ENCODE measurements around the gene PSMG3.

Gene PSMG3

DNA sequence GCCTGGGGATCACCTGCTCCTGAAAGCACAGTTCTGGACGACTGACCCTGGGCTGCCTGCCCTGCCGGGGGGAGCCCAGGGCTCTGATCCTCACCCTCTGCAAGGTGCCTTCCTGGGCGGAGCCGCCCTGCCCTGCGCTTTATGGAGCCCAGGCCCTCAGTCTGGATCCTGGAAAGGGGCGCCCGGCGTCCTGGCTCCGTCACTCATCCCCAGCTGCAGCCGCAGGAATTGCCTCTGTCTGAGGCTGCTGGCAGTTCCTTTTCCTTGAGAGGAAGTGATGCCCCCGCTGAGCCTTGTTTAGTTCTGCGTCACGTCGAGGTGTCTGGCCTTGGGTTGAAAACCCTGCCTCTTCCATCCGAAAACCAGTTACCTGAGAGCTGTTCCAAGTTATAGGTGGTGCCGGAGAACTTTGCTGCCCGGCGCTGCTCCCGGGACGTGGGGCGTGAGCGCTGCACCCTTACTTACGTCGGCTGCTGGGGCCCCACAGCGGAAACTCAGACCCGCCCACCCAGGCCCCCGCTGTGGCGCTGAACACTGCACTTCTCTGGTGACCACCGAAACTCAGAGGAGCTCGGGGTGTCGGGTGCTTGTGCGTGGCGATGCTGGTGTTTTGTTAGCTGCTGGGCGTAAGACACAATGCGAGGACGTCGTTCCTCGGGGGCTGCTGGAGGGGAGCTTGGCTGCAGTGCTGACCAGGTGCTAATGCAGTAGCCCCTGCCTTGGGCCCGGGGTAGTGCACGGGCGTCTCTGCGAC lies 34.0 kb downstream of the PSMG3 start:
- peaks cover 60% of the 10 kb centered on the region for H3K4me1 ChIP-seq (ENCODE audit: control insufficient read depth, insufficient read depth, low read length)
- peak overlapping the region; percentile 74 for H3K9ac ChIP-seq (ENCODE audit: low read length)
- no peaks in the 10 kb centered on the region for H3K9me3 ChIP-seq (ENCODE audit: control insufficient read depth, insufficient read depth, low read depth, low read length)
- peaks cover 23% of the 10 kb centered on the region; the same call in 1 of the 2 replicates for H3K27me3 ChIP-seq (ENCODE audit: control insufficient read depth, insufficient read depth, low read length)
- 0 out of 2 replicates have a peak overlapping the region, but pooled peaks have one; percentile 41 for H3K4me3 ChIP-seq (ENCODE audit: low read depth, low read length)
- H3K27ac ChIP-seq (ENCODE audit: low read depth, low read length) = 0 out of 2 replicates have a peak overlapping the region, but pooled peaks have one; percentile 87
- H3K36me3 ChIP-seq (ENCODE audit: control insufficient read depth, insufficient read depth, low read length) = peaks cover 16% of the 10 kb centered on the region

DNA sequence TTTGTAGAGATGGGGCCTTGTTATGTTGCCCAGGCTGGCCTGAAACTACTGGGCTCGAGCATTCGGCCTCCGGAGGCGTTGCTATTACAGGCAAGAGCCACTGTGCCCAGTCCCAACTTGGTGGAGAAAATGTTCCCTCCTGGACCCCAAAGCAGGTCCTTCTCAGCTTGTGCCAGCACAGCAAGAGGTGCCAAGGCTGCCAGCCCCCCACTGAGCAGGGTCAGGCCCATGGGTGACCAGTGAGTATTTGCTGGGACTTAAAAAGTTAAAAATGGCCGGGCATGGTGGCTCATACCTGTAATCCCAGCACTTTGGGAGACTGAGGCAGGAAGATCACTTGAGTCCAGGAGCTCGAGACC lies 34.8 kb downstream of the PSMG3 start:
- H3K4me3 ChIP-seq (ENCODE audit: low read depth, low read length) = no peak overlapping the region
- no peak overlapping the region for H3K27ac ChIP-seq (ENCODE audit: low read depth, low read length)
- H3K9me3 ChIP-seq (ENCODE audit: control insufficient read depth, insufficient read depth, low read depth, low read length) = no peaks in the 10 kb centered on the region
- peaks cover 23% of the 10 kb centered on the region; the same call in 1 of the 2 replicates for H3K27me3 ChIP-seq (ENCODE audit: control insufficient read depth, insufficient read depth, low read length)
- peaks cover 10% of the 10 kb centered on the region; the same call in 1 of the 2 replicates for H3K36me3 ChIP-seq (ENCODE audit: control insufficient read depth, insufficient read depth, low read length)
- no peak overlapping the region for H3K9ac ChIP-seq (ENCODE audit: low read length)
- peaks cover 60% of the 10 kb centered on the region for H3K4me1 ChIP-seq (ENCODE audit: control insufficient read depth, insufficient read depth, low read length)

DNA sequence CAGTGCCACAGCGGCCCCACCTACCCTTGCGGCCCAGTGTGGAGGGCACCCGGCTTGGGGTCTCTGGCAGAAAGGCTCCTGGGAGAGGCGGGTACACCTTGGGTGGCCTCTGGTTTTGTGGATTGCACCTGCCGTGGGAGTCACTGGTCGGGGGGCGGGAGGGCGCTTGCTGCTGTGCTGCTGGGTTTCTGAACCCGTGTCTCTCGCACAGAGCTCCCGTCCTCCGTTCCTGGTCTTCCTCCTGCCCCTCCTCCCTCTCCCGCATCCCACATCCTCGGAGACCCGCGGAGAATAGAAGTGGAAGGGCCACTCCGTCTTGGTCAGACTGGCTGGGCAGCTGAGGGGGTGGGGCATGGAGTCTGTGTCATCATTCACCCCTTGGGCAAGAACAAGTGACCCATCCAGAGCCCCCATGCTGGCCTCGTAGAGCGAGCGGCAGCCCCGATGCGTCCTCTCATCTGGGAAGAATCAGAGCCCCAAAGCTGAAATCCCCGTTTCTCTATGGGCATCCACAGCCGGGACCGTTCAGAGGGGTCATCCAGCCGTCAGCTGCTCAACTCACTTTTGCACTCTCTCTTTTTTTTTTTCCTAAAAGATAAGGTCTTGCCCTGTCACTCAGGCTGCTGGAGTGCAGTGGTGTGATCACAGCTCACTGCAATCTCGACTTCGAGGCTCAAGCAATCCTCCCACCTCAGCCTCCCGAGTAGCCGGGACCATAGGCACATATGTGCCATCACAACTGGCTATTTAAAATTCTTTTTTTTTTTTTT lies 35.3 kb downstream of the PSMG3 start:
- H3K27ac ChIP-seq (ENCODE audit: low read depth, low read length) = no peak overlapping the region
- H3K4me1 ChIP-seq (ENCODE audit: control insufficient read depth, insufficient read depth, low read length) = peaks cover 60% of the 10 kb centered on the region
- no peak overlapping the region for H3K9ac ChIP-seq (ENCODE audit: low read length)

DNA sequence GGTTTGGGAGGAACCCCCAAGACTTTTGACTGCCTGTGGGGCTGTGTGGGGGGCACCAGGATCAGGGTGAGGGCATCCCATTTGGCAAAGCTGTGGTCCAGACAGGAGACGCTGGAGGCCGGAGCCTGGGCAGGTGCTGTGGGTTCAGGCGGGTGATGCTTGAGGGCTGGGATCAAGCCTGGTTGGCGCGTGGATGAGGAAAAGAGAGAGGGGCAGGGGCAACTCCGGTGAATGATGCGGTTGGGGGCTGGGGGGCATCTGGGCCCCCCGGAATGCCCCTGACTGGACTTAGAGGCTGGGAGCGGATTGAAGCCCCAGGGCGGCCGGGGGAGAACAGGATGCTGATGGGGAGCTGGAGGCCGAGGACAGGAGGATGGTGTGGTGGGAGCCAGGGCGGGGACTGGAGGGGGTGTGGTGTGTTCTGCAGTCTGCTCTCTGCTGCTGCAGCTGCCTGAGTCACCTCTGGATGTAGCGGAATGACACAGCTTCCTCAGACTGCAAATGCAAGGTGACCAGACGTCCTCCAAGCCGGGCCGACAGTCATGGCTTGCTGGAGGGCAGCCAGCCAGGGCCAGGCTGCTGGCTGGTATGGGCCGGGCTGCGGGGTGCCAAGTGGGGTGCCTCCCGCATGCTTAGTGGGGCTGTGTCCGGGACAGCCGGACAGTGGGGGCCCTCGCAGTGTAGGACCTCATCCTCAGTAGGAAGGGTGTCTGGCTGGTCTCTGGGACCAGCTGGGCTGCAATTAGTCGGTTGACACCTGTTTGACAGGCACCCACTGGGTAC lies 36.1 kb downstream of the PSMG3 start:
- Histone ChIP-seq H3K9ac (ENCODE audit: low read length) (no peak overlapping the region), H3K27me3 (ENCODE audit: control insufficient read depth, insufficient read depth, low read length) (peaks cover 23% of the 10 kb centered on the region; the same call in 1 of the 2 replicates), H3K9me3 (ENCODE audit: control insufficient read depth, insufficient read depth, low read depth, low read length) (no peaks in the 10 kb centered on the region), H3K27ac (ENCODE audit: low read depth, low read length) (no peak overlapping the region), H3K36me3 (ENCODE audit: control insufficient read depth, insufficient read depth, low read length) (no peaks in the 10 kb centered on the region), H3K4me3 (ENCODE audit: low read depth, low read length) (no peak overlapping the region), H3K4me1 (ENCODE audit: control insufficient read depth, insufficient read depth, low read length) (peaks cover 60% of the 10 kb centered on the region)

More for the DNA sequence above, 35.3 kb downstream of the PSMG3 start:
- H3K27me3 ChIP-seq (ENCODE audit: control insufficient read depth, insufficient read depth, low read length) = peaks cover 23% of the 10 kb centered on the region; the same call in 1 of the 2 replicates
- H3K4me3 ChIP-seq (ENCODE audit: low read depth, low read length) = no peak overlapping the region
- peaks cover 4% of the 10 kb centered on the region; the same call in 1 of the 2 replicates for H3K36me3 ChIP-seq (ENCODE audit: control insufficient read depth, insufficient read depth, low read length)
- no peaks in the 10 kb centered on the region for H3K9me3 ChIP-seq (ENCODE audit: control insufficient read depth, insufficient read depth, low read depth, low read length)

DNA sequence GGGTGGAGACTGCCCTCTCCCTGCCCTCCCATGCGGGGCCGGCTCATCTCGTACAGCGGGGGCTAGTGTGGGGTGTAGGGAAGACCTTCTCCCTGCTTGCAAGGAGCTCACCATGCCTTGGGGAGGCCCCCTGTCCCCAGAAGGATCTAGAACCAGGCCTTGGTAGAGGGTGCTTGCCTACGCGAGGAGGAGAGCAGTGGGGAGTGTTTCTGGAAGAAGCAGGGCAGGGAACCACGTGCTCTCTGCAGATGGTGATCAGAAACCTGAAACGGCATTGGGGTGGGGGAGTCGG lies 36.6 kb downstream of the PSMG3 start:
- peak overlapping the region; percentile 54; the same call in 1 of the 2 replicates for H3K4me3 ChIP-seq (ENCODE audit: low read depth, low read length)
- peaks cover 23% of the 10 kb centered on the region; the same call in 1 of the 2 replicates for H3K27me3 ChIP-seq (ENCODE audit: control insufficient read depth, insufficient read depth, low read length)
- H3K9ac ChIP-seq (ENCODE audit: low read length) = peak overlapping the region; percentile 49
- H3K36me3 ChIP-seq (ENCODE audit: control insufficient read depth, insufficient read depth, low read length) = no peaks in the 10 kb centered on the region
- H3K9me3 ChIP-seq (ENCODE audit: control insufficient read depth, insufficient read depth, low read depth, low read length) = no peaks in the 10 kb centered on the region
- peaks cover 60% of the 10 kb centered on the region for H3K4me1 ChIP-seq (ENCODE audit: control insufficient read depth, insufficient read depth, low read length)
- no peak overlapping the region for H3K27ac ChIP-seq (ENCODE audit: low read depth, low read length)

DNA sequence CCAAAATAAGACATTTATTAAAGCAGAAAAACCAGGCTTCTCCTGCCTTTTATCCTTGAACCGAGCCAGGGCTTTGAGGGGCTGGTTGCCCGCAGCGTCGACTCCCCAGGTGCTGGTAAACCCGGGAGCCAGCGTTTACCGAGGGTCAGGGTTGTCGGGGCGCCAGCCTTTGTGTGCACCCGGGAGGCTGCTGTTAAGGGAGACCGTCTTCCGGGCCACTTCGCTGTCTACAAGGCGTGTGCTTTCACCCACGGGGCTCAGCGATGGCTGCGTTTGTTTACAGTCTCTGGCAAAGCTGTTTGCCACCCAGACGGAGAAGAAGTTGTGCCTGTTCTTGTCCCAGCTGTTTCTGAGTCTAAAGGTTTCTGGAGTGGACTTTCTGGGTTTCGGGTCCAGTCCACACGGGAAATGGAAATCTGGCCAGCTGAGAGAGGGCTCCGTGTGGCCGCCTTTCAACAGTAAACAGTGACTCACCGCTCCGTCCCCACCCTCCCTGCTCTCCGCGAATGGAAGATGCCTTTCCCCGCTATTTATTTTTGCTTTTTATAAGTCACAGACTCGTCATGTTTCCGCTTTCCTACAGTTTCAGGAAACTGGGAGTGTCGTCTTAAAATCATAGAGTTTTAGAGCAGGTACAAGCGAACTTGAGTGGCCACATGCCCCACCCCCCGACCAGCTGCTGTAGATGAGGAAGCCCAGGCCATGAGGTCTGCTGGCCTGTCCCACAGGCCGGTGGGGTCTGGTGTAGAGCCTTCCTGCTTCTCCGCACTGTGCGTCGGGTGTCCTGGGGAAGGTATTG lies 37.2 kb downstream of the PSMG3 start:
- Histone ChIP-seq H3K27ac (ENCODE audit: low read depth, low read length) (no peak overlapping the region), H3K4me3 (ENCODE audit: low read depth, low read length) (peak overlapping the region; percentile 54), H3K27me3 (ENCODE audit: control insufficient read depth, insufficient read depth, low read length) (peaks cover 23% of the 10 kb centered on the region; the same call in 1 of the 2 replicates), H3K36me3 (ENCODE audit: control insufficient read depth, insufficient read depth, low read length) (no peaks in the 10 kb centered on the region), H3K4me1 (ENCODE audit: control insufficient read depth, insufficient read depth, low read length) (peaks cover 57% of the 10 kb centered on the region), H3K9me3 (ENCODE audit: control insufficient read depth, insufficient read depth, low read depth, low read length) (no peaks in the 10 kb centered on the region), H3K9ac (ENCODE audit: low read length) (peak overlapping the region; percentile 49)

DNA sequence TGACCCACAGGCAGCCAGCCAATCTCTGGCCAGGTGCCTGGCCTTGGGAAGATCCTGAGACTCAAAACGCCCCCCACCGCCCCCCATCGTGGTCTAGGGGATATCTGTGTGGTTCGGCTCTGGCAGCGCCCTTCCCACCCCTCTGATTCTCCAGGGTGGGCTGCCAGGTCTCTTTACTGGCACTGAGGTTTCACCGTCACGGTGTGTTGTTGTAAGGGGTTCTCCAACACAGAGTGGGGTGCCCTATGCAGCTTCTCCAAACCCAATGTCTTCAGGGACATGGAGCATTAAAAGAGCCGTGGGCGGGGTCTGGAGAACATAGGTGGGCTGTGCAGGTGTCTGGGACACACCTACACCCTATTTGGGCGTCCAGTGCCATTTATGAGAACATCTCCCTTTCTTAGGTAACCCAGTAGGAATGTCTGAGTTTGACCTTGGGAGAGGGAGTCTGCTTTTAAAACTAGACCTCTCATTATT lies 37.8 kb downstream of the PSMG3 start:
- Histone ChIP-seq H3K36me3 (ENCODE audit: control insufficient read depth, insufficient read depth, low read length) (no peaks in the 10 kb centered on the region), H3K4me3 (ENCODE audit: low read depth, low read length) (peak overlapping the region; percentile 54), H3K4me1 (ENCODE audit: control insufficient read depth, insufficient read depth, low read length) (peaks cover 50% of the 10 kb centered on the region), H3K9me3 (ENCODE audit: control insufficient read depth, insufficient read depth, low read depth, low read length) (no peaks in the 10 kb centered on the region), H3K27me3 (ENCODE audit: control insufficient read depth, insufficient read depth, low read length) (peaks cover 23% of the 10 kb centered on the region; the same call in 1 of the 2 replicates), H3K27ac (ENCODE audit: low read depth, low read length) (no peak overlapping the region), H3K9ac (ENCODE audit: low read length) (peak overlapping the region; percentile 49)

DNA sequence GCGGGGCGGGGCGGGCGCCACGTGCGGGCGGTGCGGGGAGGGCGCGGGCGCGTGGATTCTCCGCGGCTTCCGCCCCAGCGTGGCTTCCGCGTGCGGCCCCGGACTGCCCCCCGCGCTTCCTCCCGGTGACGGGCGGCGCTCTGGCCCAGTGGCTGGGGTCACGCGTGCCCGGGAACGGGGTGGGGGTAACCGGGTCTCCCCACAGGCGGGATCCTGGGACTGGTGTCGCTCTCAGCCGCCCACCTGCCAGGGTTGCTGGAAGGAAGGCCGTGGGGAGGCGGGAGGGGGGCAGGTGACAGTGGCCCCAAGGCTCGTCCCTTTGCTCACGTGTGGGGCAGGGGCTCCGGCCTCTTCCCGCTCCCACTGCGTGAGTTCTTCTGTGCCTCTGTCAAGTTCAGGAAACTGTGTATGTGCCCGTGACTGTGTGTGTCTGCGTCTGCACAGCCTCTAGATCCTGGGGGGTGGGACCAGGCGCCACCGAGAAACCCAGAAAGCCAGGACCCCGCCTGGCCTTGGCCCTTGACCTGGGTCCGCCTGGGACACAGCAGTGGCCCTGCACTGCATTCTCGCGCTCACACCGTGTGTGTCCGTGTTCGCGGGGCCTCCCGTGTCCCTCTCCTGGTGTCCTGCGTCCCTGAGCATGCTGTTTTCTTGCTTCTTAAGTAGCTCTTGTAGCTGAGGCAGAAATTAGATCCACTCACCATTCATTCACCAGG lies 38.4 kb downstream of the PSMG3 start:
- peaks cover 49% of the 10 kb centered on the region for H3K4me1 ChIP-seq (ENCODE audit: control insufficient read depth, insufficient read depth, low read length)
- H3K36me3 ChIP-seq (ENCODE audit: control insufficient read depth, insufficient read depth, low read length) = no peaks in the 10 kb centered on the region
- H3K4me3 ChIP-seq (ENCODE audit: low read depth, low read length) = peak overlapping the region; percentile 54
- no peaks in the 10 kb centered on the region for H3K9me3 ChIP-seq (ENCODE audit: control insufficient read depth, insufficient read depth, low read depth, low read length)
- H3K27ac ChIP-seq (ENCODE audit: low read depth, low read length) = no peak overlapping the region
- peaks cover 23% of the 10 kb centered on the region; the same call in 1 of the 2 replicates for H3K27me3 ChIP-seq (ENCODE audit: control insufficient read depth, insufficient read depth, low read length)
- H3K9ac ChIP-seq (ENCODE audit: low read length) = peak overlapping the region; percentile 49

DNA sequence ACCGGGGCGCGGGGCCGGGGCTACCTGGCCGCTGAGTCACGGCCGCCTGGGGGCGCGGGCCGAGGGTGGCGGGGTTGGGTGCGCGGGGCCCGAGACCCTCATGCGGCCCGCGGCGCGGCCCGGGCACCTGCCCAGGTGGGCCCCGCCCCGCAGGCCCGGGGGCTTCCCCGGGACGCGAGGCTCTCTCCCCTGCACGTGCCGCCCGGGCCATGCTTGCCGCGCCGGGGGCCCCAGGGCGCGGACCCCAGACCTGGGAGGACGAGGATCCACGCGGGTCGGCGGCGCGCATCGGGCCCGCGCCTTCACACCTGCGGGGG lies 38.9 kb downstream of the PSMG3 start:
- Histone ChIP-seq H3K9ac (ENCODE audit: low read length) (no peak overlapping the region), H3K4me3 (ENCODE audit: low read depth, low read length) (peak overlapping the region; percentile 54), H3K36me3 (ENCODE audit: control insufficient read depth, insufficient read depth, low read length) (no peaks in the 10 kb centered on the region), H3K27me3 (ENCODE audit: control insufficient read depth, insufficient read depth, low read length) (peaks cover 23% of the 10 kb centered on the region; the same call in 1 of the 2 replicates), H3K27ac (ENCODE audit: low read depth, low read length) (no peak overlapping the region), H3K9me3 (ENCODE audit: control insufficient read depth, insufficient read depth, low read depth, low read length) (no peaks in the 10 kb centered on the region), H3K4me1 (ENCODE audit: control insufficient read depth, insufficient read depth, low read length) (peaks cover 45% of the 10 kb centered on the region)

Measured in HUES6 (cell line).